T-helper 9 cell (primary cell): ENCODE measurements around the gene LYAR.

Experiments
- DNase-seq: peaks from one replicate; pipeline ENCODE4 v3.0.0-alpha.2; 2020
- total RNA-seq, 2 donors: gene quantifications; one replicate each; lab custom pipeline; 2026; lab: John Stamatoyannopoulos, UW

Gene LYAR
- total RNA-seq = 74.8 to 90.1 reads per million in 2 donors

- peak; percentile 98 for DNase-seq
Observed at GRCh38 chr4:4289941-4290850, at the start of gene LYAR, which contains the start of gene ZBTB49. Gene LYAR, minus strand, starts transcription at chr4:4290154. Its CDS starts 6,412 bp downstream, at chr4:4283742. Gene ZBTB49, plus strand, starts transcription at chr4:4290251. Its CDS starts 9,695 bp downstream, at chr4:4299946.

GRCh38 chr4:4339504-4340085, 49.6 kb upstream of the LYAR start:
- DNase-seq = no peak

- DNase-seq = no peak
Observed at GRCh38 chr4:4338210-4339001, 48.5 kb upstream of the LYAR start.

- peak; percentile 69 for DNase-seq
Observed at GRCh38 chr4:4334798-4335520, 45.0 kb upstream of the LYAR start.

- no peak for DNase-seq
Observed at GRCh38 chr4:4333265-4333706, 43.3 kb upstream of the LYAR start.

GRCh38 chr4:4332529-4332928, 42.6 kb upstream of the LYAR start:
- DNase-seq = no peak

- DNase-seq = no peak
Observed at GRCh38 chr4:4330794-4331193, 40.8 kb upstream of the LYAR start.

- no peak for DNase-seq
Observed at GRCh38 chr4:4329496-4329895, 39.5 kb upstream of the LYAR start.

- DNase-seq = no peak
Observed at GRCh38 chr4:4328840-4329239, 38.9 kb upstream of the LYAR start.

- DNase-seq = no peak
Observed at GRCh38 chr4:4328206-4328605, 38.3 kb upstream of the LYAR start.

- no peak for DNase-seq
Observed at GRCh38 chr4:4327652-4328121, 37.7 kb upstream of the LYAR start.

GRCh38 chr4:4326166-4326565, 36.2 kb upstream of the LYAR start:
- DNase-seq = no peak

GRCh38 chr4:4325321-4325720, 35.4 kb upstream of the LYAR start:
- DNase-seq = no peak

GRCh38 chr4:4323705-4324534, 34.0 kb upstream of the LYAR start:
- DNase-seq = no peak

- no peak for DNase-seq
Observed at GRCh38 chr4:4321951-4322688, 32.2 kb upstream of the LYAR start.

GRCh38 chr4:4320951-4321714, 31.2 kb upstream of the LYAR start:
- no peak for DNase-seq

- no peak for DNase-seq
Observed at GRCh38 chr4:4320528-4320927, 30.6 kb upstream of the LYAR start.

- no peak for DNase-seq
Observed at GRCh38 chr4:4317496-4318232, 27.7 kb upstream of the LYAR start.

- no peak for DNase-seq
Observed at GRCh38 chr4:4316150-4316495, 26.2 kb upstream of the LYAR start.
